Panc1 (cell line): ENCODE data around the gene ZDHHC18. TPM values are rescaled to one million over a fixed set of nuclear protein-coding genes. Genes with fewer than 3 reads are reported as not detected.

Experiments used
- ATAC-seq: fragments of 200-7000 bp; cut with Tn5 transposase; 2 replicates; pipeline ENCODE4 v1.9.1; 2020; ENCODE audit warnings: mild to moderate bottlenecking, moderate library complexity
- BruUV-seq: library from RNA; stranded (reverse); fragments of 400-500 nt; replicated peaks from 2 replicates; lab custom pipeline; 2021; lab: Mats Ljungman, UMichigan
- CTCF ChIA-PET: fragments of 300-600 bp; sonication (Branson Sonifier 250); formaldehyde crosslinking; loops from one replicate; lab custom pipeline; 2022; ENCODE audit warnings: antibody characterized with exemption; lab: Charles Lee
- POLR2A ChIA-PET: fragments of 300-600 bp; sonication (Branson Sonifier 250); formaldehyde crosslinking; loops from one replicate; lab custom pipeline; 2022; ENCODE audit warnings: antibody characterized with exemption; lab: Charles Lee
- DNase-seq: peaks from one replicate; pipeline ENCODE4 v3.0.0-alpha.2; 2010; ENCODE audit warnings: low read depth, low spot score
- H3K27ac ChIP-seq: 2 replicates; pipeline ENCODE4 v1.5.1; 2011; ENCODE audit warnings: mild to moderate bottlenecking, low read length, inconsistent platforms
- H3K27me3 ChIP-seq: fragments of 200-500 bp; sonication (Bioruptor generic); 2 replicates; pipeline ENCODE4 v1.6.0; 2014; ENCODE audit warnings: low read length, inconsistent platforms; ENCODE audit not compliant: control insufficient read depth, insufficient read depth
- H3K36me3 ChIP-seq: fragments of 200-500 bp; sonication (Bioruptor generic); 2 replicates; pipeline ENCODE4 v1.5.1; 2014; ENCODE audit warnings: inconsistent platforms, mild to moderate bottlenecking, low read length, moderate library complexity; ENCODE audit not compliant: control insufficient read depth, insufficient read depth
- H3K4me1 ChIP-seq: 2 replicates; pipeline ENCODE4 v1.5.1; 2011; ENCODE audit warnings: inconsistent platforms, mild to moderate bottlenecking, low read length, moderate library complexity; ENCODE audit not compliant: control insufficient read depth, insufficient read depth
- H3K4me3 ChIP-seq, 2 experiments: 2 replicates each; pipeline ENCODE4 v1.5.1; 2011 to 2012; ENCODE audit warnings: low read depth in 2 of 2, low read length in 2 of 2, mild to moderate bottlenecking in 2 of 2, inconsistent platforms in 1 of 2, moderate library complexity in 1 of 2
- H3K9me3 ChIP-seq: fragments of 200-500 bp; sonication (Bioruptor generic); 2 replicates; pipeline ENCODE4 v1.5.1; 2014; ENCODE audit warnings: low read depth, mild to moderate bottlenecking, inconsistent platforms, low read length, moderate library complexity; ENCODE audit not compliant: control insufficient read depth, insufficient read depth
- POLR2AphosphoS5 ChIP-seq: IDR thresholded peaks from 2 replicates; pipeline ENCODE4 v1.6.1; 2012; ENCODE audit warnings: mild to moderate bottlenecking, low read depth, low read length, moderate library complexity
- SIN3A ChIP-seq: IDR thresholded peaks from 2 replicates; pipeline ENCODE4 v1.6.1; 2012; ENCODE audit warnings: low read depth, mild to moderate bottlenecking, low read length, moderate library complexity, borderline replicate concordance; ENCODE audit not compliant: insufficient read depth
- TCF7L2 ChIP-seq: IDR thresholded peaks from 2 replicates; pipeline ENCODE4 v1.6.1; 2011; ENCODE audit warnings: mild to moderate bottlenecking, low read depth, low read length, inconsistent platforms
- in situ Hi-C: cut with HindIII; loops from 2 replicates; pipeline ENCODE4 v1.10.0; 2016; ENCODE audit warnings: low sequenced_read_pairs, low pct_unique_long_range_greater_than_20kb
- intact Hi-C: fragments of 100-400 bp; cut with micrococcal nuclease; formaldehyde crosslinking; loops from one replicate; pipeline ENCODE4 v1.10.0; 2022; ENCODE audit not compliant: unreplicated experiment
- total RNA-seq: library from RNA; stranded (reverse); gene quantifications from one replicate; pipeline ENCODE4 v1.2.1, GENCODE V29; 2021; ENCODE audit not compliant: unreplicated experiment
- TF ChIP-seq, protein P1 (sequence below): fragments of 450-650 bp; IDR thresholded peaks from 2 replicates; pipeline ENCODE4 v1.5.1; 2017; ENCODE audit warnings: mild to moderate bottlenecking
- TF ChIP-seq, protein P2 (sequence below), 2 experiments: IDR thresholded peaks; 2 replicates each; pipeline ENCODE4 v1.6.1; 2011 to 2012; ENCODE audit warnings: low read depth in 2 of 2, control low read depth in 1 of 2, low read length in 1 of 2, mild to moderate bottlenecking in 1 of 2, moderate library complexity in 1 of 2; ENCODE audit not compliant: insufficient read depth in 1 of 2

The ZDHHC18 gene
- total RNA-seq, 1 experiment from 2014 or later = 45.4 TPM

DNA sequence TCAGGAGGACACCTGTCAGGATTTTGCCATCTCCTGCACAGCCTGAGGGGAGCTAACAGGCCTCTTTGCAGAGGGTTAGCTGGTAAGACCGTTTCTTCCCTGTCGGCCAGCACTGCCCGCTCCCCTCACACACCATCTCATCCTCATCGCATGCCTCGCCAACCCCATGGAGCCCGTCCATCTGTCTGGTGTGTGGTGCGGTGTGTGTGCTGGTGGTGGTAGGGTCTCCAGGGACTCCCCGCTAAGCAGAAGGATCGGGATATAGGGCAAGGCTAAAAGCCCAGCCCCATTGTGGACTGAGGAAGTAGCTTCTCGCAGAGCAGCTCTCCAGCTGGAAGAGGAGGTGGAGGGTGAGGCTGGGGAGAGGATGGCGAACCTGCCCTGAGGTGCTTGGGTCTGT, 29.7 kb downstream of the ZDHHC18 start:
- POLR2A ChIA-PET = no interaction called here
- peaks cover 1% of the 10 kb centered on the region for H3K4me1 ChIP-seq
- no peak overlapping the region for H3K27ac ChIP-seq
- no peak for ATAC-seq
- H3K9me3 ChIP-seq = no peaks in the 10 kb centered on the region
- no peaks in the 10 kb centered on the region for H3K27me3 ChIP-seq
- H3K4me3 ChIP-seq = no peak overlapping the region
- no peaks in the 10 kb centered on the region for H3K36me3 ChIP-seq
- in situ Hi-C loops (no loop called here), intact Hi-C loops (no loop called here)
- CTCF ChIA-PET = interaction anchor here (0.6 kb wide), 1 partner anchor 31 kb away, joined by 3 read pairs; no protein-coding TSS in a partner anchor
- no TSS peak for BruUV-seq
- DNase-seq = no peak
- no peak for TF ChIP-seq TCF7L2
- TF ChIP-seq SIN3A = no peak
- TF ChIP-seq, protein P1, sequence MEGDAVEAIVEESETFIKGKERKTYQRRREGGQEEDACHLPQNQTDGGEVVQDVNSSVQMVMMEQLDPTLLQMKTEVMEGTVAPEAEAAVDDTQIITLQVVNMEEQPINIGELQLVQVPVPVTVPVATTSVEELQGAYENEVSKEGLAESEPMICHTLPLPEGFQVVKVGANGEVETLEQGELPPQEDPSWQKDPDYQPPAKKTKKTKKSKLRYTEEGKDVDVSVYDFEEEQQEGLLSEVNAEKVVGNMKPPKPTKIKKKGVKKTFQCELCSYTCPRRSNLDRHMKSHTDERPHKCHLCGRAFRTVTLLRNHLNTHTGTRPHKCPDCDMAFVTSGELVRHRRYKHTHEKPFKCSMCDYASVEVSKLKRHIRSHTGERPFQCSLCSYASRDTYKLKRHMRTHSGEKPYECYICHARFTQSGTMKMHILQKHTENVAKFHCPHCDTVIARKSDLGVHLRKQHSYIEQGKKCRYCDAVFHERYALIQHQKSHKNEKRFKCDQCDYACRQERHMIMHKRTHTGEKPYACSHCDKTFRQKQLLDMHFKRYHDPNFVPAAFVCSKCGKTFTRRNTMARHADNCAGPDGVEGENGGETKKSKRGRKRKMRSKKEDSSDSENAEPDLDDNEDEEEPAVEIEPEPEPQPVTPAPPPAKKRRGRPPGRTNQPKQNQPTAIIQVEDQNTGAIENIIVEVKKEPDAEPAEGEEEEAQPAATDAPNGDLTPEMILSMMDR = no peak
- TF ChIP-seq, protein P2, sequence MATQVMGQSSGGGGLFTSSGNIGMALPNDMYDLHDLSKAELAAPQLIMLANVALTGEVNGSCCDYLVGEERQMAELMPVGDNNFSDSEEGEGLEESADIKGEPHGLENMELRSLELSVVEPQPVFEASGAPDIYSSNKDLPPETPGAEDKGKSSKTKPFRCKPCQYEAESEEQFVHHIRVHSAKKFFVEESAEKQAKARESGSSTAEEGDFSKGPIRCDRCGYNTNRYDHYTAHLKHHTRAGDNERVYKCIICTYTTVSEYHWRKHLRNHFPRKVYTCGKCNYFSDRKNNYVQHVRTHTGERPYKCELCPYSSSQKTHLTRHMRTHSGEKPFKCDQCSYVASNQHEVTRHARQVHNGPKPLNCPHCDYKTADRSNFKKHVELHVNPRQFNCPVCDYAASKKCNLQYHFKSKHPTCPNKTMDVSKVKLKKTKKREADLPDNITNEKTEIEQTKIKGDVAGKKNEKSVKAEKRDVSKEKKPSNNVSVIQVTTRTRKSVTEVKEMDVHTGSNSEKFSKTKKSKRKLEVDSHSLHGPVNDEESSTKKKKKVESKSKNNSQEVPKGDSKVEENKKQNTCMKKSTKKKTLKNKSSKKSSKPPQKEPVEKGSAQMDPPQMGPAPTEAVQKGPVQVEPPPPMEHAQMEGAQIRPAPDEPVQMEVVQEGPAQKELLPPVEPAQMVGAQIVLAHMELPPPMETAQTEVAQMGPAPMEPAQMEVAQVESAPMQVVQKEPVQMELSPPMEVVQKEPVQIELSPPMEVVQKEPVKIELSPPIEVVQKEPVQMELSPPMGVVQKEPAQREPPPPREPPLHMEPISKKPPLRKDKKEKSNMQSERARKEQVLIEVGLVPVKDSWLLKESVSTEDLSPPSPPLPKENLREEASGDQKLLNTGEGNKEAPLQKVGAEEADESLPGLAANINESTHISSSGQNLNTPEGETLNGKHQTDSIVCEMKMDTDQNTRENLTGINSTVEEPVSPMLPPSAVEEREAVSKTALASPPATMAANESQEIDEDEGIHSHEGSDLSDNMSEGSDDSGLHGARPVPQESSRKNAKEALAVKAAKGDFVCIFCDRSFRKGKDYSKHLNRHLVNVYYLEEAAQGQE (IDR thresholded peaks at IDR 0.05; ENCODE audit: insufficient read depth in 1 of 2, low read depth in 2 of 2, low read length in 1 of 2) = no peak
- TF ChIP-seq POLR2AphosphoS5 = no peak

DNA sequence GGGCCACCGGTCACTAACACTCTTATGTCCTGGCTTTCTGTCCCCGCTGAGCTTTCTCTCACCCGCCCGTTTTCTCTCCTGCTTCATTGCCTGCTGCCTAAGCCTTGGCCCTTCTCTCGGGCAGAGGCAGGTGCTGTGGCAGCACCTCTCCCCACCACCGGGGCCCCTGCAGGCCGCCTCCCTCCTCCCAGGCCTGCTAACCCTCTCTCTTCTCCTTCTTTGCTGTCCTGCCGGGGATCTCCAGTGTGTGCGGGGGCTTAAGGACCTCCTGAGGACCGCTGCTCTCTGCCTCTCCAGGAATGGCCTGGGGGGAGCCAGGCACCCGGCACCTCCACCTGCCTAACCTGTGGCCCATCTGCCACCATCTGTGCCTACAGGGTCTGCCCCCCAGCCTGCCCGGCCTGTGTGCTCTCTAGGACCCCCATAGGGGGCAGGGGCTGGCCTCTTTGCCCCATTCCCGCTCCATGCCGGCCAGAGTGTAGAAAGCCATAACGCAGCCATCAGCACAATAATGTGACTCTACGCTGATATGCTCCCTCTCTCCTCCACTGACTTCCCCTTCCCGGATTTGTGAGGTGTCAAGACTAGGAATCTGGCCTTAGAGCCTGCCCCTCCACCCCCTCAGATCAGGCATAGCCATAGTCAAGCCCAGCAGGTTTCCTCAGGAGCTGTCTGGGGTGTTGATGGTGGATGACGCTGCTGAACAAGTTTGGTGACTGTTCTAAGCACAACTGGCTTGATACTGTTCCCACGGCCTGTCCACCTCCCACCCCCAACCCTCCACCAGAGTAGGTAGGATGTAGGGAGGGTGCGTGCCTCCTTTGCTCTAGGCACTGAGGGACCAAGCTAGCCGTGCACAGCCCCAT, 30.3 kb downstream of the ZDHHC18 start:
- Histone ChIP-seq H3K4me3 (no peak overlapping the region), H3K27me3 (no peaks in the 10 kb centered on the region), H3K36me3 (no peaks in the 10 kb centered on the region), H3K4me1 (peaks cover 8% of the 10 kb centered on the region), H3K27ac (no peak overlapping the region), H3K9me3 (no peaks in the 10 kb centered on the region)
- ChIA-PET POLR2A (interaction anchor here (0.8 kb wide), 1 partner anchor 25 kb away, joined by 3 read pairs; no protein-coding TSS in a partner anchor), CTCF (interaction anchor here (0.6 kb wide), 1 partner anchor 31 kb away, joined by 3 read pairs; no protein-coding TSS in a partner anchor)
- ATAC-seq (no peak), DNase-seq (no peak)
- TF ChIP-seq, protein P1 = no peak
- no peak for TF ChIP-seq TCF7L2
- TF ChIP-seq, protein P2 (IDR thresholded peaks at IDR 0.05; ENCODE audit: insufficient read depth in 1 of 2, low read depth in 2 of 2, low read length in 1 of 2) = no peak
- TF ChIP-seq POLR2AphosphoS5 = no peak
- TF ChIP-seq SIN3A = no peak
- BruUV-seq = no TSS peak
- in situ Hi-C loops = no loop called here
- intact Hi-C loops = no loop called here
